Raji (cell line): ENCODE results near the gene TWNK.

Experiments used
- POLR2A ChIP-seq: IDR thresholded peaks from 2 replicates; pipeline ENCODE4 v1.6.1; 2011; ENCODE audit warnings: low read depth, low read length, control low read depth; ENCODE audit not compliant: insufficient read depth

TWNK gene

DNA sequence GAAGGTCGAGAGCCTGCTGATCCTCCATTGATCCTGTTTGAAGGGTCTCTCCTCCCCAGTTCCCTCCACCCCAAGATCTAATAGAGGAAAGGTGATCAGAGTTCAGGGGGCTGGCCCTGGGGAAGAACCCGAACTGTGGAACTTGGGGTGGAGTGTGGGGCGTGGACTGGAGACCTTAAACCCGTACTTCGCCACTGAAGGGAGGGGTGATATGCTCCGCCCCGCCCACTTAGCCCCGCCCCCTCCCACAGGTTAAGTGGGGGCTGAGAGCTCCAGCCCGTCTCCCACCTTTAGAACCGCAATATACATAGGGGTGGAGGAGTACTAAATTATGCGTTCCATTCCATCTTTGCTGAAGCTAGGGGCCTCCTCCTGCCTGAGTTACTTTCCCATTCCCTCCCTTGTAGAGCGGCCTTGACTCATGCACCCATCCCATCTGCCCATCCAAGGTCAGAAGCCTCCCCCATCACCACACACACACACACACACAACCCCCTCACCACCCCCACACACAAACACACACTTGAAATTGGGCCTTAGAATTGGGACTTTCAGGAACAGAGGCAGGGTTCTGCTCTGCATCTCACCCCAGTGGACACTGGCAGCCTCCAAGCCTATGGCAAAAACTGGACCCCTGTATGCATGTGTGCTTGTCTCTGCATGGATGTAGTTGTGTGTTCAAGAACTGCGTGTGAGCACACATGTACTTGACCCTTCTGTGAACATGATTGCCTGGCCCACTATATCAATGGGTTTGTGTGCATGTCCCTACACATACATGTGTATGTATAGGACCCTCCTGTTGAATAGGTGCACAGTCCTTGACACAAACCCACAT is 17.0 kb upstream of the TWNK start:
- TF ChIP-seq POLR2A = no peak

GRCh38 chr10:100970914-100971811 is 16.2 kb upstream of the TWNK start:
- TF ChIP-seq POLR2A = no peak

- TF ChIP-seq POLR2A = no peak
Measured at GRCh38 chr10:100972115-100972903, 15.0 kb upstream of the TWNK start.

DNA sequence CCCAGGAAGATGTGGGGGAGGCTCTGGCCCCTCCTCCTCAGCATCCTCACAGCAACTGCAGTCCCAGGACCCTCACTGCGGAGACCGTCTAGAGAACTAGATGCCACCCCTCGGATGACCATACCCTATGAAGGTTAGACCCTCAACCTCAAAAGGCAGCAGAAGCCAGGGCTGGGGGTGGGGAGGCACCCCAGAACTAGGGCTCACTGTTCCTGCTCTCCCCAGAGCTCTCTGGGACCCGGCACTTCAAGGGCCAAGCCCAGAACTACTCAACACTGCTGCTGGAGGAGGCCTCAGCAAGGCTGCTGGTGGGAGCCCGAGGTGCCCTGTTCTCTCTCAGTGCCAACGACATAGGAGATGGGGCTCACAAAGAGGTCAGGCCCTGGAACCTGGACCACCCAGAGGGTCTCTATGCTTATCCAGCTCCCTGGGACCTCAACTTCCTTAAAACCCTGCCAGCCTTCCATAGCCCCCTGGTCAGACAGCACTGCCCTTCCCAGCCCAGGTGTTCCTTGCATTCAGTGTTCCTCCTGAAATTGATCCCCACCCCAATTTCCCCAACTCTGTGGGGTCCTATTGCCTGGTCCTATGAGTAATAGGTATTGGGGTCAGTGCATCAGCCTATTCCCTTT is 14.3 kb upstream of the TWNK start:
- no peak for TF ChIP-seq POLR2A

DNA sequence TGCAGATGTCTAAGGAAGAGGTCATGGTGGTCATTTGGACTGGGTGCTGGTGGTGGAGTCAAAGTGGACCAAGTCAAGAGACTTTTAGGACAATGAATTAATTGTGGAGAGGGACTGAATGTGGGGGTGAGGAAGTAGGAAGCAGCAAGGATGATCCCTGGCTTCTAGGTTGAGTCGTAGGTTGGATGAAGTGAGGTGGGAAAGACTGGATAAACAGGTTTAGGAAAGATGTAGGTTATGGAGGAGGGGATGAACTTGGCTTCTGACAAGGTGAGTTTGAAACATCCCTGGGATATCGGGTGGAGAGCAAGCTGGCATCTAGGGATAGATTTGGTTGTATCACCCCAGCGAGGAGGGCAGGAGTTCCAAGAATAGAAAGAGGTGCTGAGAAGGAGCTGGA is 10.4 kb upstream of the TWNK start:
- TF ChIP-seq POLR2A = no peak

GRCh38 chr10:100977436-100977835 is 9.9 kb upstream of the TWNK start:
- no peak for TF ChIP-seq POLR2A

DNA sequence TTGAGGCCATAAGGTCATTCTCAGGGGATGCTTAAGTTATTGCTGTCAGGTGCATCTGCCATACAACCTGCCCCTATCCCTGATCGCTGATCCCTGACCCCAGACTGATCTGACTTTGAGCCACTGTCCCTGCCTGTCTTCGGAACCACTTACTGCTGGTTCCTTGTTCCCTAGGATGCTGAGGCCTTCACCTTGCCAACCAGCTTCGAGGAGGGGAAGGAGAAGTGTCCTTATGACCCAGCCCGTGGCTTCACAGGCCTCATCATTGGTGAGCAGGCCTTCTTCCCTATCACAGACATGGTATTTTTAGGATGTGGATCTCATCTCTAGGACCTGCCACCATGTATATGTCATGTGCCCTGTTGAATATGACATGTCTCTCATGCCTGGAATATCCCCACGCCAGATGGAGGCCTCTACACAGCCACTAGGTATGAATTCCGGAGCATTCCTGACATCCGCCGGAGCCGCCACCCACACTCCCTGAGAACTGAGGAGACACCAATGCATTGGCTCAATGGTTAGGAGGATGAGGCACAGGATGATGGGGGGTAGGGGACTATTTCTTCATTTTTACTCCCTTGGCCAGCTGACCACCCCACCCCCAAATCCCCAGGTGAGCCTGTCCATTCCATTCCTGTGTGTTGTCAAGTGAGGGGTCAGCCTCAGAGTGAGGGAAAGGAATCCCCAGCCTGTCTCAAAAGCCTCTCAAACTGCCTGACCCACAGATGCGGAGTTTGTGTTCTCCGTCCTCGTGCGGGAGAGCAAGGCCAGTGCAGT is 9.0 kb upstream of the TWNK start:
- TF ChIP-seq POLR2A = no peak

- no peak for TF ChIP-seq POLR2A
Measured at GRCh38 chr10:100978901-100979195, 8.5 kb upstream of the TWNK start.

GRCh38 chr10:100979791-100980272 is 7.5 kb upstream of the TWNK start:
- no peak for TF ChIP-seq POLR2A

DNA sequence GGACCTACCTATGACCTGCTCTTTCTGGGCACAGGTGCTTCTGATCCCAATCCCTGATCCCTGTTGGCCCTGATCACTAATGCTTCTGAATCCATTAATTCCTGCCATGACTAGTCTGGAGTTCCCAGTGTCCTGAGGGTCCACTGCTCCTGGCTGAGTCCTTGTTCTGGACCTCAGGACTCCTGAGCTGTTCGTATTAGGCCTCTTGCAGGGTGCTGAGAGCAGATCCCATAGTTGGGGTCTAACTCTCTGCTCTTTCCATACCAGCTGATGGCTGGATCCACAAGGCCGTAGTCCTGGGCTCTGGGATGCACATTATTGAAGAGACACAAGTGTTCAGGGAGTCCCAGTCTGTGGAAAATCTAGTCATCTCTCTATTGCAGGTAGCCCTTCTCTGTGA is 7.0 kb upstream of the TWNK start:
- no peak for TF ChIP-seq POLR2A

DNA sequence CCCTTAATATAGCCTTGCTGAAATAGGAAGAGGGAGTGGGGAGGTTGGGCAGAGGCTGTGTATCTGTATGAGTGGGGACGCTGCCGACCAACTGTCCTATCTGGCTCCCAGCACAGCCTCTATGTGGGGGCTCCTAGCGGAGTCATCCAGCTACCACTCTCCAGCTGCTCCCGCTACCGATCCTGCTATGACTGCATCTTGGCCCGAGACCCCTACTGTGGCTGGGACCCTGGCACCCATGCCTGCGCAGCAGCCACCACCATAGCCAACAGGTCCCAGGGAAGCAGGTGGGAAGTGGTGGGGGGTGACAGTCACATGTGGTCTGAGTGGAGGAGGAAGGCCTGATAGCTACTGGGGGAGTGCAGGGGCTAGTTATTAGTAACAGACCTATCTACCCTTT is 6.6 kb upstream of the TWNK start:
- TF ChIP-seq POLR2A = no peak

DNA sequence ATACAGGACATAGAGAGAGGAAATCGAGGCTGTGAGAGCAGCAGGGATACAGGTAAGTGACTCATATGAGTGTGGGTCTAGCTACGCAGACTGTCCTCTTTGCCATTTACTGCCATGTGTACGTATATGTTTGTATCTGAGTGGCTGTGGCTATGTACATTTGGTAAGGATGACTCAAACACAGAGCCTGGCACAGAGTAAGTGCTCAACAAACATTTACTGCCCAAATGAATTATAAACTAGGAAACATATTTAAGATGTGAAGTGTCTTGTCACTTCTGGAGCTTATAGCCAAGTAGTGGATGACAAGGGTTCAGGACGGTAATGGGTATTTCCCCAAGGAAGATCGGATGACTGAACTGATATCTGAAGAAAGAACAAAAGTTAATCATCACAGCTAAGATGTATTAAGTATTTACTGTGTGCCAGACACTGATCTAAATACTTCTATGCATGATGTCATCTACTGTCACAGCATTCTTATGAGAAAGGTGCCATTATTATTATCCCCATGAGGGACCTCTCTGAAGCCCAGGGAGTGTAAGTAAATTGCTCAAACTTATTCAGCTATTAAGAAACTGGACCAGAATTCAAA is 6.1 kb upstream of the TWNK start:
- no peak for TF ChIP-seq POLR2A

- TF ChIP-seq POLR2A = no peak
Measured at GRCh38 chr10:100982916-100983830, 4.2 kb upstream of the TWNK start.
